ENCODE data around the gene TMEM30A. TPM values are rescaled to one million over a fixed set of nuclear protein-coding genes. Genes with fewer than 3 reads are reported as not detected.

Gene TMEM30A
- 73.1 and 113 TPM in 2 replicates for total RNA-seq (2014; rRNA removed; shearing (Covaris generic); ENCODE audit: low replicate concordance)

DNA sequence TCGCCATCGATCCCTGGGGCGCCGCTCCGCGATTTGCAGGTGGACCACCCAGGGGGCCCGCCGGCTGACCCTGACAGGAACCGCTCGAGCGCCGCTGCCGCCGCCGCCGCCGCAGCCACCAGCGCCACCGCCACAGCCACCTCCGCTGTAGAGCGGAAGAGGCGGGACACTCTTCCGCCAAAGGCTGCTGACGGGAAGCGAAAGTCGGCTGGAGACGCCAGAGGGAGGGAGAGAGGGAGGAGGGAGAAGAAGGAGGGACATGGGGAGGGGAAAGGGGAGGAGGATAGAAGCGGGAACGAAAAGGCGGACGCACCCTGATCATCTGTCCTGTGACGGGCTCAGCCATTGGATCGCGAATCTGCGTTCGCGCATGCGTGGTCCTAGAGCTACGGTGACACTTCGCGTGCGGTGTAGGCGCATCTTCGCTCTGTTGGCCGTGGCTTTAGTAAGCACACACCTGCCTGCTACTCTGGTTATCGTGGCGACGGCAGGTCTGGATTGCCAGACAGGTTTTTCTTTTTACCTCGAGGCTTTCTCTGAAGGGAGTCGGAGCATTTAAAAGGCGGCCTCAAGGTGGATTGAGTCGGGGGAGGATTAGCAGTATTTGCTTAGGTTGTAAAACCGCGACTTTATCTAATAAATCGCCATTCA is at the start of gene TMEM30A:
Gene TMEM30A (minus strand): TSS at position 161 of the 651 bp plus-strand sequence. CDS start 154 bp downstream, at position 7.
- Histone ChIP-seq H3K9me3 (no peaks in the 10 kb centered on the region), H3K27me3 (no peaks in the 10 kb centered on the region), H3K4me3 (peak within 1 kb of the TSS; percentile 89), H3K36me3 (0 out of 2 replicates have a peak, but pooled peaks cover 3% of the 10 kb centered on the region)
- DNase-seq = peak; percentile 97

DNA sequence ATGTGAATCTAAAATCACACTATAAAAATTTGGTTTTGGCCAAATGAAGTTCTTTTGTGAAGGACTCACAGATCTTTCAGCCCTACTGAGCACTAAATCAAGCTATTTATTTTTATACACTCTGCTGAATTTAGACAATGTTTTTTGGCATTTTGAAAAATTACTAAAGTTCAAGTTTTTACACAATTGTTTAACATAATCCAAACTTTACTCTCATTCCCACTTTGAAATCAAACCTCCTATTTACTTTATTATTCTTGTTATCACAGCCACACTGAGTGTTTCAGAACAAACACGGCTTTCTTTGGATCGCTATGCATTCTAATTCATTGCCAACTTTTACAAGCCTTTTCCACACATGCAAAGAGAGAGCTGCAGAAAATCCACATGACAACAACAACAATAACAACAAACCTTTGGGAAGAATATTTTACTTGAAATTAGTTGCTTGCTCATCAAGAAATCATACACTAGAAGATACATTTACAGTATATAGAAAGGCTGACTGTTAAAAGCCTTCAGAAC is 49.1 kb upstream of the TMEM30A start:
- Histone ChIP-seq H3K9me3 (no peaks in the 10 kb centered on the region), H3K36me3 (no peaks in the 10 kb centered on the region), H3K4me3 (no peak overlapping the region), H3K27me3 (no peaks in the 10 kb centered on the region)
- DNase-seq = no peak

DNA sequence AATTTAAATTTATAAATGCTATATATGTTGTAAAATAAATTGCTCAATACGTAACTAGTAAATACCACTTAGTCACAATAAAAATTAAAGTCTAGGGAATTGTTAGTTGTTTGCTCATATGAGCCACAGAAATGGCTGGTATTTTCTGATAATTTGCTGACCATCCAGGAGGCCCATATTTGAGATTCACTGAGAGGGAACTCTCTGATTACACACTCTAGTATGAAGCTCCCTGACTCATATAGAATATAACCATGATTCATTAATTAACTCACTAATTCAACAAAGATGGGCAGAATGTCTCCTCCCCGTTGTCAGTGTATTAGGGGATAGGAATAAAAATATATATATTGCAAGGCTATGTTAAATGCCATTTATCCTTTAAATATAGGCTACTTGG is 46.6 kb upstream of the TMEM30A start:
- no peak for DNase-seq
- Histone ChIP-seq H3K4me3 (no peak overlapping the region), H3K9me3 (no peaks in the 10 kb centered on the region), H3K27me3 (no peaks in the 10 kb centered on the region), H3K36me3 (no peaks in the 10 kb centered on the region)

DNA sequence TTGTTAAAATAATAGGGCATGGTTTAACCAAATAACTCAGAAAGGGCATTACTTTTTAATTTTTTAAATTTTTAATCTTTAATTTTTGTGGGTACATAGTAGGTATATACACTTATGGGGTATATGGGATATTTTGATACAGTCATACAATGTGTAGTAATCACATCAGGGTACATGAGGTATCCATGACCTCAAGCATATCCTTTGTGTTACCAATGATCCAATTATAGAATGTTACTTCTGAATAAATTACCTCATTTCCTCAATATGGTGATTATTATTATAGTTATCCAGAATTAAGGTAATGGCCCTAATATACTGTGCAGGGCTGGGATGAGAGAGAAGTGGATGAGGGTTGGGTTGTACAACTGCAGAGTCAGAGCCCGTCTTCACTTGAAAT is 45.1 kb upstream of the TMEM30A start:
- no peaks in the 10 kb centered on the region for H3K9me3 ChIP-seq
- no peak for DNase-seq
- no peaks in the 10 kb centered on the region for H3K27me3 ChIP-seq
- H3K4me3 ChIP-seq = no peak overlapping the region
- H3K36me3 ChIP-seq = no peaks in the 10 kb centered on the region

DNA sequence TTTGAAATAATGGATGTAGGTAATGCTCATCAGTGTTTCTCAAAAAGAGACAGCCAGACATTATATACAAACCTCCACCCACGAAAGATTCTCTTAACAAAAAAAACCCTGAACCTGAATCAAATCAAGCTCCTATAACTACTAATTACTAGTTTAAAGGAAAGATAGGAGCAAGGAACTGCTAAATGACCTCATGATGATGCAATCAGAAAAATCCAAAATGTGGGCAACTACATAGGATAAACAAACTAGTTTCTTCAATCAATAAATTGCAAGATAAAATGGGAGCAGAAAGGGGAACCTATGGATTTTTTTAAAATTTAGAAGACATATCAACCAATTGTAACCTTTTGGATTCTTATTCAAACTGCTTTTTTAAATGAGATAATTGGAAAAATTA is 43.2 kb upstream of the TMEM30A start:
- DNase-seq = no peak
- H3K27me3 ChIP-seq = no peaks in the 10 kb centered on the region
- H3K9me3 ChIP-seq = no peaks in the 10 kb centered on the region
- no peak overlapping the region for H3K4me3 ChIP-seq
- H3K36me3 ChIP-seq = no peaks in the 10 kb centered on the region

DNA sequence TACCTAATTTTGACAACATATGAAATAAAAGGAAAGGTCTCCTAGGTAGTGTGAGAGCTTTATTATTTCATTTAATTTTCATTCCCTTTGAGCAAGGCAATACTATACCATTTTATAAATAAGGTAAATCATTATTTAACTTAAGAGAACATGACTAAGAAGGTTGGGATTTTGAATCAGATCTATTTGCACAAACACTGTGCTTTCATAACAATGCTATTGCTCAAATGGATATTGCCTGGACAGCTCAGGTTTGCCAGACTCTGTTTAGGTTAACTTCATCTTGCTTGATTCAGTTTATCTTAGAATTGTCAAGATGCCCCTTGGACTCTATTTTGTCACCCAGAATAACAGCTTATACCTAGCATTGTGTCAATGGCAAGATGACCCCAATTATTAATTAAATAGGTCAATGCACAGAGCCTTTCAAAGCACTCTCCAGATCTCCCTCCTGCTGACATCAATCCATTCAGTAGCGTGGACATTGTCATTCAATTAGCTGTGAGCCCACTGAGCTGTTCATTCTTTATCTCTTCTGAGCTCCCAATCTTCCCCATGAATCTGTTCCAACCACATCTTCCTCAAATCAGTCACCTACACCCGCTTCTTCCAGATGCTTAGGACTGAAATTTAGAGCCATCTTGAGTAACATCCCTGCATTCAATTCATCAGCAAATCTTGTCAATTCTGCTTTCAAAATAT is 42.1 kb upstream of the TMEM30A start:
- Histone ChIP-seq H3K4me3 (no peak overlapping the region), H3K9me3 (no peaks in the 10 kb centered on the region), H3K27me3 (no peaks in the 10 kb centered on the region), H3K36me3 (no peaks in the 10 kb centered on the region)
- no peak for DNase-seq

DNA sequence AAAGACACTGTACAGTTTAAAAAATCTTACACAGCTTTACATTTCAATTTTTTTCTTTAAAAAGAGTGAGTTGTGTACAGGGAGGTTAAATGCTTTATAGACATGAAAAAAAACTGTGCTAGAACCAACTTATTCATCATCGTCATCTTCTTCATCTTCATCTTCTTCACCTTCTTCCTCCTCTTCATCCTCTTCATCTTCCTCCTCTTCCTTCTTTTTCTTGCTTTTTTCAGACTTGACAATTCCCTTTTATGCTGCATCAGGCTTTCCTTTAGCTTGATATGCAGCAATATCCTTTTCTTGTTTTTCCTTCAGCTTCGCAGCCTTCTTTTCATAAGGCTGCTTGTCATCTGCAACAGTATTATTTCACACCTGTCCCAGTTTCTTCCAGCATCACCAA is 34.3 kb upstream of the TMEM30A start:
- H3K9me3 ChIP-seq = no peaks in the 10 kb centered on the region
- no peaks in the 10 kb centered on the region for H3K27me3 ChIP-seq
- no peak overlapping the region for H3K4me3 ChIP-seq
- no peak for DNase-seq
- H3K36me3 ChIP-seq = no peaks in the 10 kb centered on the region

DNA sequence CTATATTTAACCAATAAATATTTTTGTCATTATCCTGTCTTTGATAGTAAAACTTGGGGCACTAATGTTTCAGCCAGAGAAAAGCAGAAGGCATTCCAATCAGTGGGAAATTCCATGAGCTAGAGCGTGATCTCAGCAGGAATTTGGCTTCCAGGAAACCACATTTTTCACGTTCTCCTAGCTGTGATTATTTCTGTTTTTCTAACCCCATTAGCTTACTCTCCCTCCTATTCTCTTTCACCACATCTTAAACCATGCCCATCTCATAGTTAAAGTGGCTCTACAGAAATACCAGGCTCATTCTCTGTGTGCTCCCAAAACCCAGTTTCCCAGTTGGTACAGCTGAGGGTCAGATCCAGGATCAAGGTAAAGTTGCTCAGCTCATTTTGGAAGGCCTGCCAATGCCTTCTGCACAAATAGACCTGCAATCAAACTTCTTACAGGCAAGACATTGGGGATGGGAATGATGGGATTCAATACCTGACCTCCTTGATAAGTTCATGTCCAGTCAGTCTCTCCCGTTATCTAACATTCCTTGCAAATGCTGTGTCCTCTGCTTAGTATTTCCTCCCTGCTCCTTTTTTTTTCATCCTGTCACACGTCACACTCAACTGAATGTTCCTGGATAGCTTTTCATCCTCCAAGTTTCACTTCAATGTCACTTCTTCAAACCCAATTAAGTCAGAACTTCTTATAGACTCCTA is 33.1 kb upstream of the TMEM30A start:
- H3K4me3 ChIP-seq = no peak overlapping the region
- no peak for DNase-seq

DNA sequence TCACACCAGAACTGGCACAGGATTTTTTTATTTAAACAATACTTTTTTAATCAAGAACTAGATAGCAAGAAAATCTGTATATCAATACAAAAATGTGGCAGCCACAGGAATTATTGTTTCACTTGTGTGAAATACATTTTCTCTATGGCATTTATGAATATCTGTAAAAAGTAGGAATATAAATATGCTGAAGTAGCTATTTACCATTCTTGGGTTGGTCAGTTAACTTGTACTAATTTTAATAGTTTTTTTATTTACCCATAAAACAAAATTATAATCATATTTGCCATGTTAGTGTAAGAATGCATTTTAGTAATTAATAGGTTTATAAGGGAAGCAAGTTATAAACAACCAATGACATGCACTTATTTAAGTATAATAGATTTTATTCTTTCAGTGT is 31.4 kb upstream of the TMEM30A start:
- no peaks in the 10 kb centered on the region for H3K36me3 ChIP-seq
- no peak overlapping the region for H3K4me3 ChIP-seq
- no peaks in the 10 kb centered on the region for H3K9me3 ChIP-seq
- DNase-seq = no peak
- no peaks in the 10 kb centered on the region for H3K27me3 ChIP-seq

More for the DNA sequence above, 33.1 kb upstream of the TMEM30A start:
- Histone ChIP-seq H3K36me3 (no peaks in the 10 kb centered on the region), H3K27me3 (no peaks in the 10 kb centered on the region), H3K9me3 (no peaks in the 10 kb centered on the region)

DNA sequence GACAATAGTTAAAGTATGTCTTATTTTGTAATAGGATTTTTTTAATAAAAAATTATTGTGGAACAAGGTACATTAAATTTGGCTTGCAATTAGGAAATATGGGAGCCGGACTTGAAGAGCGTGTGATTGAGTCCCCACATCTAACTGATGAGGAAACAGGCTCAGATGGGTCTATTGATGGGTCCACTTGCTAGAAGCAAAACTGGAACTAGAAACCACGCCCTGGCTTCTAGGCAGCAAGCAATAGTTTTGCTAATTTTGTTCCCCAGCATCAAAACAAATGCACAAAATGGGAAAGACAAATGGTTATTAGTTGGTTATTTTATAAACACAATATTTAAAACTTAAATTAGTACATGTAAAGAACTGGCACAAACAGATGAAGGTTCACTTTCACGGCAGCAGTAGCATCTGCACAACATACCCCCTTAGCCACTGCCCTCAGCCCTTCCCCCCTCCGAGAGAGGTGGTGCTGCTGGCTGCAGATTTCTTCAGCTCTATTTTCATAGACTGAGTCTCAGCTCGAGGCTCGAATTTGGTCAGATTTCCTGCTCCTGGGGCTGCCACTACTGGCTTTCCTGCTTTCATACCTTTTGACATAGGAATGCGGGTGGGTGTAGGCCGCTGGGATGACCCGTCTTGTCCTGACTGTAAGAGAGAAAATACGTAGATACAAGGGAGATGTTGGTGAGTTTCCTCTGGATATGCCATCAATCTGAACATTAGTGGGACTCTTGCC is 23.8 kb upstream of the TMEM30A start:
- Histone ChIP-seq H3K27me3 (peaks cover 2% of the 10 kb centered on the region; the same call in 1 of the 2 replicates), H3K36me3 (no peaks in the 10 kb centered on the region)
- no peak for DNase-seq

DNA sequence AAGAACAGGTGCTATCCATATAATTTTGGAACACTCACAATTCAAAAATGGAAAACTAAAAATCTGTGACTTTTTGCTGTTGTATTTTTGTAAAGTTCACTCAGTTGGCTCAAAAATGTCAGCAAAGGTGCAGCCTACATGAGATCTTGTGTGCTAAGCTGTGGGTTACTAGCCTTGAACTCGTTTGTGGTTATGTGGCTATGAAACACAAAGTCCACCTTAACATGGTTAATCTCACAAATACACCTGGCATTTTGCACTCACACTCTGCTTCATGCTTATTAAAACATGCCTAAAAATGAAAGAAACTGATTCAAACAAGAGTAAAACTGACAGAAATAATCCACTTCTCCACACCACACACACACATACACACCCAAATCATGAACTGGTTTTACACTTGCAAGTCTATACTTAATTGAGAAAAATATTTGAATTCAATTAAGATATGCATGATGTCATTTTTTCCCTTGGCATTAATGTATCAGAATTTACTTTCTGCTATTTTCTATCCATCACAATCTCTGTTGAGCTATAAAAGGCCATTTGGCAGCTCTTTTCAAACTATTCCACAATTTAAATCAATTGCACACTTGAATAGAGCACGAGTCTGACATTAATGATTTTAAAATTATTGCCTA is 22.9 kb upstream of the TMEM30A start:
- no peak for DNase-seq
- H3K9me3 ChIP-seq = no peaks in the 10 kb centered on the region

More for the DNA sequence above, 23.8 kb upstream of the TMEM30A start:
- no peak overlapping the region for H3K4me3 ChIP-seq
- H3K9me3 ChIP-seq = no peaks in the 10 kb centered on the region

DNA sequence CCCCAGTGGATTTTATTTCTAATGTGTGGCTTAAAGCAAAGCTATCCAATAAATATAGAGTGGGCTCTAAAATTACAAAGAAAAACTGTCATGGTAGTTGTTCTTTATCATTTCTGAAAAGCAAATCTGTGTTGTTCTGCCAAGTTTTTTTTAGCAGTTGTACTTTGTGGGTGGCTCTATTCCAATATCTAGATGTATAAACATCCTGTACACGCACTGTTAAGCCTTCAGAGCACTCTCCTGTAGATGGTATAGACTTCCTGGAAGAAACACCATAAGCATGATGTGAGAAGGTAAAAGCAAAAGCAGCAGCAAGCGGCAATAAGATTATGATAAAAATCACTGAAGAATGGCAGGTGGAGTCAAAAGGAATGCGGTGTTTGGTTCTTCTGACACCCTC is 21.5 kb upstream of the TMEM30A start:
- Histone ChIP-seq H3K27me3 (peaks cover 2% of the 10 kb centered on the region; the same call in 1 of the 2 replicates), H3K4me3 (no peak overlapping the region), H3K9me3 (no peaks in the 10 kb centered on the region), H3K36me3 (no peaks in the 10 kb centered on the region)
- DNase-seq = no peak

More for the DNA sequence above, 22.9 kb upstream of the TMEM30A start:
- Histone ChIP-seq H3K27me3 (peaks cover 2% of the 10 kb centered on the region; the same call in 1 of the 2 replicates), H3K36me3 (no peaks in the 10 kb centered on the region), H3K4me3 (no peak overlapping the region)

DNA sequence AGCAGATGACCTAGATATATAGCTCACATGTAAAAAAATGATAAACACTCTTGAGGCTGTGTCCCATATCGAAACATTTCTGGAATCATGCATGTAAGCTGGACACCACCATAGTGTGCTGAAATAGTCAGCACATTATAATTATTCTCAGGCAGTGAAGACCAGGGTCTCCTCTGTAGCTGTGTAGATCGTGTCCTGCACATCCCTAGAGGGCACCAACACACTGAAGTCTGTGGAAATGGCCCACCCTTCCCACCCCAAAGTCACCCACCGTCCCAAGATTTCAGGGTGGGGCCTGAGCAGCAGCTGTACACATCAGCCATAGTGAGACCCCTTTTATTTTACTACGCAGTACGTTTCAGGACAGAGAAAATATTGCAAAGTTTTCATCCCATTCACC is 21.0 kb upstream of the TMEM30A start:
- H3K27me3 ChIP-seq = peaks cover 2% of the 10 kb centered on the region; the same call in 1 of the 2 replicates
- no peaks in the 10 kb centered on the region for H3K9me3 ChIP-seq
- no peaks in the 10 kb centered on the region for H3K36me3 ChIP-seq
- no peak overlapping the region for H3K4me3 ChIP-seq
- DNase-seq = no peak

DNA sequence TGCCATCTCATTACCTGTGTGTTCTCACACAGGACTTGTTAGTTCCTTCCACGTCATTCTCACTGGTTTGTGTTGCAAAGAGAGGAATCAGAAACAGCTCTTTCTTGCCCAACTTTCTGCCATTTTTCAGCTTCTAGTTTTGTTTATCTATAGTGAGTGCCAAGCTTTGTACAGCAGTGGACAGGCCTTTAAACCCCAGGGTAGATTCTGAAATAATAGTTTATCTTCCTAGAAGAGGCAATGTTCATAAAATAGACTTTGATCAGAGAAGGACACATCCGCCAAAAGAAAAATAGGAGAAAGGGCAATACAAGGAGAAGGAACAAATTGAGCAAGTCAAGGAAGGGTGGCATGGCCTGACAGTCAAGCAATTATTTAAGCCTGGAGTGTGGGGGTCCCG is 17.7 kb upstream of the TMEM30A start:
- no peaks in the 10 kb centered on the region for H3K36me3 ChIP-seq
- H3K27me3 ChIP-seq = no peaks in the 10 kb centered on the region
- H3K4me3 ChIP-seq = no peak overlapping the region
- no peaks in the 10 kb centered on the region for H3K9me3 ChIP-seq
- no peak for DNase-seq

DNA sequence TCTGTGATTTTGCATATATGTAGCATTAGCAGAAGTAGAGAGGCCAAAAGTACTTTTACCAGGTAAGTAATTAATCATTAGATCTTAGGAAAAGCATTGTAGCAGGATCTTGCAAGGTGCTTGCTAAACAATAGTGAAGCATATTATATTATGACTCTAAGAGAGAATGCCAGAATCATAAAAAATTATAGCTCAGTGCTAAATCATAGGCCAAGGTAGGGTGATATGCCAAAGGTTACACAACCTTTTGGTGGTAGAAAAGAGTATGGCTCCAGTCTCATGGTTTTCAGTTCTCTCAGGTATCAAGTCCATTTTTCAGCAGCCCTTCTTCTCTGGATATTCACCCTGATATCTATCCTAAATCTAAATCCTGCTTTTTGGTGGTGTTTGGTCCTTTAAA is 16.9 kb upstream of the TMEM30A start:
- no peaks in the 10 kb centered on the region for H3K27me3 ChIP-seq

DNA sequence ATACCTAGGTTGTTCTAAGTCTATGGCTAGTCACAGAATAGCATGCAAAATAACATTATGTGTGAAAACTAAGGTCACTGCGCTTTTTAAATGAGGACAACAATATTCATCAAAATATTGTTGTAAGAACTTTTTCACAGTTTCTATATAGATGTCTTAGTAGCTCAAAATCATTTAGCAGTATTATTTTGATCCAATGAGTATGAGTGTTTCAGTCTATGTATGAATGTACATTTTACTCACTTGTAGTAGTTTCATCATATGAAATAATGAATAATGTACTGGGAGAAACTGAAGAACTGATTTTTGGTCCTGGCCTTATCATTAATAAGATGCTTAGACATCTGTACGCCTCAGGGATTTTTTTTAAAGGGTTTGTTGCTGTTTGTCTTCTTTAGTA is 16.5 kb upstream of the TMEM30A start:
- Histone ChIP-seq H3K27me3 (no peaks in the 10 kb centered on the region), H3K9me3 (no peaks in the 10 kb centered on the region), H3K4me3 (no peak overlapping the region), H3K36me3 (no peaks in the 10 kb centered on the region)
- no peak for DNase-seq

More for the DNA sequence above, 16.9 kb upstream of the TMEM30A start:
- Histone ChIP-seq H3K36me3 (no peaks in the 10 kb centered on the region), H3K4me3 (no peak overlapping the region), H3K9me3 (no peaks in the 10 kb centered on the region)
- no peak for DNase-seq
